GM18498 (cell line): Measurements from ENCODE around the gene STING1.
"Not testable (repeated sequence)": the region's sequence is repeated elsewhere in the genome, so short reads cannot be mapped to it uniquely, and the experiment has no call there.

ENCODE experiments used
- ATAC-seq: cut with Tn5 transposase; IDR thresholded peaks from one replicate; pipeline ENCODE4 v1.9.1; 2021; ENCODE audit warnings: mild to moderate bottlenecking, moderate library complexity; ENCODE audit not compliant: unreplicated experiment

STING1 gene

GRCh38 chr5:139482050-139482889 is at the start of gene STING1:
Gene STING1 (minus strand): TSS chr5:139482758. CDS start chr5:139481704, 1,054 bp downstream.
- ATAC-seq: peak; percentile 62

- ATAC-seq: no peak
Observed at GRCh38 chr5:139531772-139532169, 49.2 kb upstream of the STING1 start.

GRCh38 chr5:139530079-139530478 is 47.5 kb upstream of the STING1 start:
- not testable (repeated sequence) for ATAC-seq

GRCh38 chr5:139528695-139529094 is 46.1 kb upstream of the STING1 start:
- not testable (repeated sequence) for ATAC-seq

GRCh38 chr5:139527896-139528467 is 45.4 kb upstream of the STING1 start:
- not testable (repeated sequence) for ATAC-seq

- ATAC-seq: not testable (repeated sequence)
Observed at GRCh38 chr5:139527090-139527470, 44.5 kb upstream of the STING1 start.

- ATAC-seq: not testable (repeated sequence)
Observed at GRCh38 chr5:139526309-139527089, 43.9 kb upstream of the STING1 start.

- ATAC-seq: peak; percentile 44
Observed at GRCh38 chr5:139525586-139526308, 43.2 kb upstream of the STING1 start.

- peak; percentile 53 for ATAC-seq
Observed at GRCh38 chr5:139524940-139525585, 42.5 kb upstream of the STING1 start.

- ATAC-seq: no peak
Observed at GRCh38 chr5:139524446-139524845, 41.9 kb upstream of the STING1 start.

GRCh38 chr5:139523635-139524445 is 41.3 kb upstream of the STING1 start:
- ATAC-seq: no peak

GRCh38 chr5:139517683-139518564 is 35.4 kb upstream of the STING1 start:
- ATAC-seq: peak; percentile 86

- ATAC-seq: no peak
Observed at GRCh38 chr5:139514486-139514856, 31.9 kb upstream of the STING1 start.

GRCh38 chr5:139513852-139514485 is 31.4 kb upstream of the STING1 start:
- no peak for ATAC-seq

GRCh38 chr5:139513434-139513833 is 30.9 kb upstream of the STING1 start:
- ATAC-seq: not testable (repeated sequence)

- ATAC-seq: no peak
Observed at GRCh38 chr5:139512786-139513390, 30.3 kb upstream of the STING1 start.

- not testable (repeated sequence) for ATAC-seq
Observed at GRCh38 chr5:139504722-139505121, 22.2 kb upstream of the STING1 start.

GRCh38 chr5:139503879-139504278 is 21.3 kb upstream of the STING1 start:
- ATAC-seq: not testable (repeated sequence)
